GM12878 (cell line): ENCODE data around the gene REEP6. TPM values are rescaled to one million over a fixed set of nuclear protein-coding genes. Genes with fewer than 3 reads are reported as not detected.

Source experiments
- ATAC-seq: fragments of 200-7000 bp; cut with Tn5 transposase; 3 replicates; pipeline ENCODE4 v1.9.1; 2020; ENCODE audit warnings: mild to moderate bottlenecking, moderate library complexity
- BruUV-seq: library from RNA; stranded (reverse); fragments of 400-500 nt; replicated peaks from 2 replicates; lab custom pipeline; 2021; lab: Mats Ljungman, UMichigan
- CTCF ChIA-PET: fragments of 300-600 bp; sonication (Branson Sonifier 250); formaldehyde crosslinking; extraction: SDS; loops from one replicate; lab custom pipeline; 2021; ENCODE audit warnings: inconsistent platforms; lab: Yijun Ruan, JAX
- POLR2A ChIA-PET: fragments of 350-600 bp; formaldehyde crosslinking; extraction: SDS; loops from one replicate; lab custom pipeline; 2021; ENCODE audit warnings: inconsistent platforms; lab: Charles Lee
- RAD21 ChIA-PET: fragments of 300-600 bp; sonication (Branson Sonifier 250); formaldehyde crosslinking; loops from one replicate; lab custom pipeline; 2023; ENCODE audit warnings: antibody characterized with exemption; ENCODE audit not compliant: unreplicated experiment; lab: Charles Lee
- SMC1A ChIA-PET: fragments of 300-600 bp; sonication (Branson Sonifier 250); formaldehyde crosslinking; loops from one replicate; lab custom pipeline; 2023; ENCODE audit not compliant: unreplicated experiment, uncharacterized antibody; lab: Charles Lee
- DNase-seq: peaks from one replicate; pipeline ENCODE4 v3.0.0-alpha.2; 2011; ENCODE audit warnings: low read depth, low spot score
- FAIRE-seq: peaks from 3 replicates; lab custom pipeline; 2011; peaks lifted over from hg19 to GRCh38; lab: Jason Lieb, UNC
- H2AFZ ChIP-seq: 2 replicates; pipeline ENCODE4 v1.6.0; 2011; ENCODE audit warnings: low read depth, low read length, control low read depth; ENCODE audit not compliant: control insufficient read depth
- H3K27ac ChIP-seq: 2 replicates; pipeline ENCODE4 v1.5.1; 2011; ENCODE audit warnings: control low read depth; ENCODE audit not compliant: control insufficient read depth, insufficient read depth
- H3K27me3 ChIP-seq, 2 experiments: replicated peaks in 1 of 2; 2 replicates each; pipeline versions ENCODE4 v1.6.0 to v1.6.1; 2011; ENCODE audit warnings: low read length in 1 of 2; ENCODE audit not compliant: control insufficient read depth in 2 of 2, insufficient read depth in 2 of 2
- H3K36me3 ChIP-seq, 2 experiments: 2 replicates each; pipeline ENCODE4 v1.5.1; 2011; ENCODE audit warnings: low read length in 1 of 2; ENCODE audit not compliant: control insufficient read depth in 2 of 2, insufficient read depth in 2 of 2
- H3K4me1 ChIP-seq: 2 replicates; pipeline ENCODE4 v1.6.1; 2011; ENCODE audit warnings: mild to moderate bottlenecking, low read length, moderate library complexity, mixed read lengths; ENCODE audit not compliant: control insufficient read depth, insufficient read depth
- H3K4me2 ChIP-seq: 2 replicates; pipeline ENCODE4 v1.6.0; 2011; ENCODE audit warnings: control low read depth; ENCODE audit not compliant: control insufficient read depth, insufficient read depth
- H3K4me3 ChIP-seq: fragments of 200-600 bp; sonication (generic); 2 replicates; pipeline ENCODE4 v1.5.1; 2016
- H3K79me2 ChIP-seq: 2 replicates; pipeline ENCODE4 v1.6.0; 2011; ENCODE audit warnings: low read length; ENCODE audit not compliant: control insufficient read depth, insufficient read depth
- H3K9ac ChIP-seq: 2 replicates; pipeline ENCODE4 v1.8.0; 2011; ENCODE audit warnings: low read length, control low read depth, mixed read lengths; ENCODE audit not compliant: control insufficient read depth, insufficient read depth
- H3K9me3 ChIP-seq: replicated peaks from 3 replicates; pipeline ENCODE4 v1.5.1; 2011; ENCODE audit warnings: mild to moderate bottlenecking, low read length; ENCODE audit not compliant: control insufficient read depth, insufficient read depth
- H4K20me1 ChIP-seq: 2 replicates; pipeline ENCODE4 v1.6.0; 2011; ENCODE audit not compliant: control insufficient read depth, insufficient read depth
- ATF7 ChIP-seq: fragments of 450-650 bp; IDR thresholded peaks from 2 replicates; pipeline ENCODE4 v1.6.1; 2016; ENCODE audit warnings: low read depth, mild to moderate bottlenecking
- BCLAF1 ChIP-seq: fragments of 450-650 bp; IDR thresholded peaks from 2 replicates; pipeline ENCODE4 v1.6.1; 2017; ENCODE audit warnings: antibody characterized with exemption, mild to moderate bottlenecking, moderate library complexity
- BMI1 ChIP-seq: fragments of 450-650 bp; IDR thresholded peaks from 2 replicates; pipeline ENCODE4 v1.6.1; 2016; ENCODE audit warnings: mild to moderate bottlenecking, moderate library complexity, borderline replicate concordance
- CBFB ChIP-seq: IDR thresholded peaks from 2 replicates; pipeline ENCODE4 v1.6.1; 2016; ENCODE audit warnings: antibody characterized with exemption, low read depth
- CBX3 ChIP-seq: fragments of 200-600 bp; sonication (generic); IDR thresholded peaks from 2 replicates; pipeline ENCODE4 v1.6.1; 2016; ENCODE audit warnings: low read depth, borderline replicate concordance
- CBX5 ChIP-seq: sonication (generic); IDR thresholded peaks from 2 replicates; pipeline ENCODE4 v1.6.1; 2016; ENCODE audit warnings: low read depth, moderate library complexity, mild to moderate bottlenecking, inconsistent platforms
- IKZF2 ChIP-seq, 2 experiments: fragments of 450-650 bp; IDR thresholded peaks; 2 replicates each; pipeline ENCODE4 v1.6.1; 2017; ENCODE audit warnings: mild to moderate bottlenecking in 2 of 2, moderate library complexity in 2 of 2
- PML ChIP-seq: IDR thresholded peaks from 2 replicates; pipeline ENCODE4 v1.6.1; 2012; ENCODE audit warnings: low read length, inconsistent platforms
- RB1 ChIP-seq: fragments of 450-650 bp; formaldehyde crosslinking; IDR thresholded peaks from 2 replicates; pipeline ENCODE4 v1.6.1; 2017; ENCODE audit warnings: mild to moderate bottlenecking, borderline replicate concordance
- RBBP5 ChIP-seq: fragments of 200-600 bp; sonication (generic); conservative IDR thresholded peaks from 2 replicates; pipeline ENCODE4 v1.6.1; 2016
- SIN3A ChIP-seq: IDR thresholded peaks from 2 replicates; pipeline ENCODE4 v1.6.1; 2012; ENCODE audit warnings: low read depth, low read length, improper control_type of control experiment
- SMC3 ChIP-seq: IDR thresholded peaks from 2 replicates; pipeline ENCODE4 v1.6.1; 2011; ENCODE audit warnings: low read length, improper control_type of control experiment, borderline replicate concordance
- SREBF1 ChIP-seq: IDR thresholded peaks from 2 replicates; pipeline ENCODE4 v1.6.1; 2012; ENCODE audit warnings: mild to moderate bottlenecking, low read length
- SUZ12 ChIP-seq: fragments of 200-600 bp; sonication (generic); IDR thresholded peaks from one replicate; pipeline ENCODE4 v1.6.1; 2018; ENCODE audit warnings: antibody characterized with exemption, mild to moderate bottlenecking; ENCODE audit not compliant: unreplicated experiment
- TCF12 ChIP-seq: IDR thresholded peaks from 2 replicates; pipeline ENCODE4 v1.6.1; 2011; ENCODE audit warnings: low read depth, mild to moderate bottlenecking, low read length
- TCF7 ChIP-seq: IDR thresholded peaks from 2 replicates; pipeline ENCODE4 v1.6.1; 2014; ENCODE audit warnings: antibody characterized with exemption, borderline replicate concordance
- USF1 ChIP-seq: IDR thresholded peaks from 2 replicates; pipeline ENCODE4 v1.6.1; 2011; ENCODE audit warnings: borderline replicate concordance, low read depth, mild to moderate bottlenecking, moderate library complexity, mixed read lengths, low read length; ENCODE audit not compliant: insufficient read depth; ENCODE audit errors: extremely low read length
- YY1 ChIP-seq: IDR thresholded peaks from 2 replicates; pipeline ENCODE4 v1.6.1; 2011; ENCODE audit warnings: low read depth, mild to moderate bottlenecking, low read length
- ZBED1 ChIP-seq: IDR thresholded peaks from 2 replicates; pipeline ENCODE4 v1.6.1; 2016; ENCODE audit warnings: borderline replicate concordance
- WGBS: methylation state at CpG from one replicate; pipeline ENCODE4 v1.1.6; 2016; ENCODE audit warnings: low lambda C conversion rate; ENCODE audit not compliant: insufficient replicate concordance, insufficient coverage; ENCODE audit errors: missing lambda C conversion rate; 5-methylcytosine and 5-hydroxymethylcytosine counted together
- in situ Hi-C: fragments of 300-500 bp; cut with MboI; formaldehyde crosslinking; loops from 9 replicates; pipeline ENCODE4 v1.14.3; 2018; ENCODE audit warnings: mixed read lengths
- intact Hi-C: fragments of 100-400 bp; cut with micrococcal nuclease; formaldehyde crosslinking; loops from one replicate; pipeline ENCODE4 v1.14.2; 2022; ENCODE audit not compliant: unreplicated experiment
- polyA plus RNA-seq, 11 experiments: library from polyadenylated mRNA; depleted of rRNA in 4 of 11; unstranded in 6 of 11; stranded (reverse) in 5 of 11; fragments of >200 nt; fragmentation: Nextera tagmentation in 4 of 11; fragmentation: Illumina TruSeq in 1 of 11; extraction: Ambion mirVana in 4 of 11; extraction: Trizol in 1 of 11; gene quantifications; 1 replicate in 1 of 11; 2 replicates in 10 of 11; pipeline versions ENCODE4 v1.2.1 to v1.2.3, GENCODE V29; 2011 to 2016; ENCODE audit warnings: inconsistent platforms in 2 of 11, missing spikeins in 2 of 11, low read depth in 1 of 11
- total RNA-seq, 4 experiments: library from RNA; depleted of rRNA in 3 of 4; stranded (reverse); fragments of >200 nt in 3 of 4; fragmentation: Illumina TruSeq in 1 of 4; extraction: Trizol in 1 of 4; gene quantifications; 2 replicates each; pipeline versions ENCODE4 v1.2.1 to v1.2.3, GENCODE V29; 2013 to 2021

Gene REEP6
- total and polyA plus RNA-seq, 10 of the 15 experiments (the other 5 are each of a cell fraction or from before 2014, with no cell fraction given): 0.06 to 1.1 (median 0.39) TPM; not detected in 2

GRCh38 chr19:1509602-1510441, 18.8 kb downstream of the REEP6 start:
- no peak for FAIRE-seq
- RAD21 ChIA-PET: no interaction called here
- Histone ChIP-seq H3K9ac (no peak overlapping the region), H3K4me1 (no peaks in the 10 kb centered on the region), H3K27me3 (no peaks in the 10 kb centered on the region; a peak in 1 of 4 replicates), H3K36me3 (no peaks in the 10 kb centered on the region), H3K27ac (no peak overlapping the region), H3K9me3 (no peaks in the 10 kb centered on the region; the same call in 2 of the 3 replicates), H3K79me2 (no peaks in the 10 kb centered on the region), H3K4me2 (no peak overlapping the region), H2AFZ (no peak overlapping the region), H4K20me1 (no peaks in the 10 kb centered on the region), H3K4me3 (no peak overlapping the region)
- in situ Hi-C loops: no loop called here
- no TSS peak for BruUV-seq
- POLR2A ChIA-PET: no interaction called here
- no peak for TF ChIP-seq SIN3A
- no peak for TF ChIP-seq SREBF1
- TF ChIP-seq SMC3: no peak
- TF ChIP-seq CBX3: no peak
- no peak for TF ChIP-seq YY1
- TF ChIP-seq CBX5: no peak
- no peak for TF ChIP-seq RBBP5
- TF ChIP-seq ZBED1: no peak
- no peak for TF ChIP-seq ATF7
- TF ChIP-seq SUZ12: no peak
- TF ChIP-seq CBFB: no peak
- no peak for TF ChIP-seq PML
- no peak for TF ChIP-seq RB1
- TF ChIP-seq BCLAF1: no peak
- TF ChIP-seq TCF7: no peak
- no peak for TF ChIP-seq USF1
- no peak for TF ChIP-seq BMI1
- no peak for TF ChIP-seq TCF12
- TF ChIP-seq IKZF2 (IDR thresholded peaks at IDR 0.05): no peak
- ATAC-seq: no peak
- 28% methylated on average over 11 of the region's 11 CpGs for WGBS
- SMC1A ChIA-PET: no interaction called here
- no peak for DNase-seq
- intact Hi-C loops: no loop called here
- CTCF ChIA-PET: interaction anchor here (0.7 kb wide), 1 partner anchor 7 kb away, joined by 3 read pairs; no protein-coding TSS in a partner anchor
